Measurements from ENCODE around the gene MCCC2. TPM values are rescaled to one million over a fixed set of nuclear protein-coding genes. Genes with fewer than 3 reads are reported as not detected.

Gene MCCC2
- total and polyA plus RNA-seq, 2 of the 13 experiments (the other 11 are each of a cell fraction or from before 2014, with no cell fraction given) = 44.8 to 83.6 TPM

- TF ChIP-seq, protein P1, sequence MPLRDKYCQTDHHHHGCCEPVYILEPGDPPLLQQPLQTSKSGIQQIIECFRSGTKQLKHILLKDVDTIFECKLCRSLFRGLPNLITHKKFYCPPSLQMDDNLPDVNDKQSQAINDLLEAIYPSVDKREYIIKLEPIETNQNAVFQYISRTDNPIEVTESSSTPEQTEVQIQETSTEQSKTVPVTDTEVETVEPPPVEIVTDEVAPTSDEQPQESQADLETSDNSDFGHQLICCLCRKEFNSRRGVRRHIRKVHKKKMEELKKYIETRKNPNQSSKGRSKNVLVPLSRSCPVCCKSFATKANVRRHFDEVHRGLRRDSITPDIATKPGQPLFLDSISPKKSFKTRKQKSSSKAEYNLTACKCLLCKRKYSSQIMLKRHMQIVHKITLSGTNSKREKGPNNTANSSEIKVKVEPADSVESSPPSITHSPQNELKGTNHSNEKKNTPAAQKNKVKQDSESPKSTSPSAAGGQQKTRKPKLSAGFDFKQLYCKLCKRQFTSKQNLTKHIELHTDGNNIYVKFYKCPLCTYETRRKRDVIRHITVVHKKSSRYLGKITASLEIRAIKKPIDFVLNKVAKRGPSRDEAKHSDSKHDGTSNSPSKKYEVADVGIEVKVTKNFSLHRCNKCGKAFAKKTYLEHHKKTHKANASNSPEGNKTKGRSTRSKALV (CRISPR knock-in tag; IDR thresholded peaks at IDR 0.05) = no peak
- peak; percentile 89 for TF ChIP-seq NFYC (CRISPR knock-in tag; IDR thresholded peaks at IDR 0.05)
- TF ChIP-seq, protein P2, sequence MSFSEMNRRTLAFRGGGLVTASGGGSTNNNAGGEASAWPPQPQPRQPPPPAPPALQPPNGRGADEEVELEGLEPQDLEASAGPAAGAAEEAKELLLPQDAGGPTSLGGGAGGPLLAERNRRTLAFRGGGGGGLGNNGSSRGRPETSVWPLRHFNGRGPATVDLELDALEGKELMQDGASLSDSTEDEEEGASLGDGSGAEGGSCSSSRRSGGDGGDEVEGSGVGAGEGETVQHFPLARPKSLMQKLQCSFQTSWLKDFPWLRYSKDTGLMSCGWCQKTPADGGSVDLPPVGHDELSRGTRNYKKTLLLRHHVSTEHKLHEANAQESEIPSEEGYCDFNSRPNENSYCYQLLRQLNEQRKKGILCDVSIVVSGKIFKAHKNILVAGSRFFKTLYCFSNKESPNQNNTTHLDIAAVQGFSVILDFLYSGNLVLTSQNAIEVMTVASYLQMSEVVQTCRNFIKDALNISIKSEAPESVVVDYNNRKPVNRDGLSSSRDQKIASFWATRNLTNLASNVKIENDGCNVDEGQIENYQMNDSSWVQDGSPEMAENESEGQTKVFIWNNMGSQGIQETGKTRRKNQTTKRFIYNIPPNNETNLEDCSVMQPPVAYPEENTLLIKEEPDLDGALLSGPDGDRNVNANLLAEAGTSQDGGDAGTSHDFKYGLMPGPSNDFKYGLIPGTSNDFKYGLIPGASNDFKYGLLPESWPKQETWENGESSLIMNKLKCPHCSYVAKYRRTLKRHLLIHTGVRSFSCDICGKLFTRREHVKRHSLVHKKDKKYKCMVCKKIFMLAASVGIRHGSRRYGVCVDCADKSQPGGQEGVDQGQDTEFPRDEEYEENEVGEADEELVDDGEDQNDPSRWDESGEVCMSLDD (CRISPR knock-in tag; IDR thresholded peaks at IDR 0.05; ENCODE audit: borderline replicate concordance) = 0 out of 2 replicates have a peak, but pooled peaks have one; percentile 26
- TF ChIP-seq NFYB (CRISPR knock-in tag; IDR thresholded peaks at IDR 0.05) = peak; percentile 87
- no peak for TF ChIP-seq SP1 (IDR thresholded peaks at IDR 0.05)
- 0 out of 2 replicates have a peak, but pooled peaks have one; percentile 42 for TF ChIP-seq SP1 (CRISPR knock-in tag; IDR thresholded peaks at IDR 0.05)
- peak; percentile 66 for TF ChIP-seq ZNF556 (CRISPR knock-in tag; IDR thresholded peaks at IDR 0.05; ENCODE audit: borderline replicate concordance)
- no peak for TF ChIP-seq ETS1 (CRISPR knock-in tag; IDR thresholded peaks at IDR 0.05)
- peak in 1 of 2 experiments; percentile 76; a peak in 2 of 4 replicates for TF ChIP-seq KLF16 (CRISPR knock-in tag; IDR thresholded peaks at IDR 0.05)
- TF ChIP-seq NBN (conservative IDR thresholded peaks at IDR 0.05) = no peak
- no peak for TF ChIP-seq XRCC5 (optimal IDR thresholded peaks at IDR 0.05; ENCODE audit: low read length)
- peak; percentile 74 for TF ChIP-seq ZBTB7A (CRISPR knock-in tag; IDR thresholded peaks at IDR 0.05)
- no peak for TF ChIP-seq ZNF557 (CRISPR knock-in tag; IDR thresholded peaks at IDR 0.05)
- peak; percentile 68 for TF ChIP-seq ISL2 (CRISPR knock-in tag; IDR thresholded peaks at IDR 0.05)
- peak; percentile 20; the same call in 1 of the 2 replicates for TF ChIP-seq LBX2 (CRISPR knock-in tag; IDR thresholded peaks at IDR 0.05; ENCODE audit: borderline replicate concordance)
- TF ChIP-seq MXI1 (IDR thresholded peaks at IDR 0.05; ENCODE audit: borderline replicate concordance, low read depth, low read length) = peak; percentile 85; the same call in 1 of the 3 replicates
- no peak for TF ChIP-seq ZSCAN12 (CRISPR knock-in tag; IDR thresholded peaks at IDR 0.05)
- TF ChIP-seq ZNF224 (CRISPR knock-in tag; IDR thresholded peaks at IDR 0.05) = no peak
- peak; percentile 70; the same call in 1 of the 2 replicates for TF ChIP-seq ZFP82 (CRISPR knock-in tag; IDR thresholded peaks at IDR 0.05; ENCODE audit: borderline replicate concordance)
- no peak for TF ChIP-seq NKX3-1 (CRISPR knock-in tag; IDR thresholded peaks at IDR 0.05)
- TF ChIP-seq WIZ (CRISPR knock-in tag; IDR thresholded peaks at IDR 0.05) = 0 out of 2 replicates have a peak, but pooled peaks have one; percentile 77
- TF ChIP-seq, protein P3, sequence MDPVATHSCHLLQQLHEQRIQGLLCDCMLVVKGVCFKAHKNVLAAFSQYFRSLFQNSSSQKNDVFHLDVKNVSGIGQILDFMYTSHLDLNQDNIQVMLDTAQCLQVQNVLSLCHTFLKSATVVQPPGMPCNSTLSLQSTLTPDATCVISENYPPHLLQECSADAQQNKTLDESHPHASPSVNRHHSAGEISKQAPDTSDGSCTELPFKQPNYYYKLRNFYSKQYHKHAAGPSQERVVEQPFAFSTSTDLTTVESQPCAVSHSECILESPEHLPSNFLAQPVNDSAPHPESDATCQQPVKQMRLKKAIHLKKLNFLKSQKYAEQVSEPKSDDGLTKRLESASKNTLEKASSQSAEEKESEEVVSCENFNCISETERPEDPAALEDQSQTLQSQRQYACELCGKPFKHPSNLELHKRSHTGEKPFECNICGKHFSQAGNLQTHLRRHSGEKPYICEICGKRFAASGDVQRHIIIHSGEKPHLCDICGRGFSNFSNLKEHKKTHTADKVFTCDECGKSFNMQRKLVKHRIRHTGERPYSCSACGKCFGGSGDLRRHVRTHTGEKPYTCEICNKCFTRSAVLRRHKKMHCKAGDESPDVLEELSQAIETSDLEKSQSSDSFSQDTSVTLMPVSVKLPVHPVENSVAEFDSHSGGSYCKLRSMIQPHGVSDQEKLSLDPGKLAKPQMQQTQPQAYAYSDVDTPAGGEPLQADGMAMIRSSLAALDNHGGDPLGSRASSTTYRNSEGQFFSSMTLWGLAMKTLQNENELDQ (CRISPR knock-in tag; IDR thresholded peaks at IDR 0.05; ENCODE audit: borderline replicate concordance) = no peak
These were observed at the start of gene MCCC2 (continued) for GRCh38 chr5:71586941-71587765.

Measured in HepG2 (cell line).